HEK293 (cell line): ENCODE results near the gene PDGFC.

ENCODE experiments used
- GLI4 ChIP-seq: fragments of 450-650 bp; formaldehyde crosslinking; IDR thresholded peaks from 2 replicates; pipeline ENCODE4 v1.5.1; 2016; ENCODE audit warnings: missing biosample characterization, missing genetic modification characterization
- RBAK ChIP-seq: fragments of 450-650 bp; formaldehyde crosslinking; IDR thresholded peaks from 2 replicates; pipeline ENCODE4 v1.5.1; 2016; ENCODE audit warnings: missing biosample characterization, missing genetic modification characterization
- SALL2 ChIP-seq: fragments of 450-650 bp; formaldehyde crosslinking; IDR thresholded peaks from 2 replicates; pipeline ENCODE4 v1.5.0; 2017; ENCODE audit warnings: missing biosample characterization, mild to moderate bottlenecking, missing genetic modification characterization, borderline replicate concordance
- SETDB1 ChIP-seq: IDR thresholded peaks from one replicate; pipeline ENCODE4 v1.6.1; 2017; ENCODE audit warnings: mild to moderate bottlenecking, low read length, moderate library complexity, mixed read lengths; ENCODE audit not compliant: insufficient read length
- SP2 ChIP-seq: fragments of 450-650 bp; formaldehyde crosslinking; IDR thresholded peaks from 2 replicates; pipeline ENCODE4 v1.5.1; 2016; ENCODE audit warnings: missing biosample characterization, missing genetic modification characterization
- TCF7L2 ChIP-seq: IDR thresholded peaks from 2 replicates; pipeline ENCODE4 v1.6.1; 2011; ENCODE audit warnings: low read depth, mild to moderate bottlenecking, inconsistent platforms, low read length, moderate library complexity, borderline replicate concordance
- WT1 ChIP-seq: fragments of 450-650 bp; formaldehyde crosslinking; IDR thresholded peaks from 2 replicates; pipeline ENCODE4 v1.5.1; 2016; ENCODE audit warnings: missing biosample characterization, missing genetic modification characterization
- ZBTB20 ChIP-seq: fragments of 450-650 bp; formaldehyde crosslinking; IDR thresholded peaks from 2 replicates; pipeline ENCODE4 v1.5.1; 2016; ENCODE audit warnings: missing biosample characterization, missing genetic modification characterization
- ZEB2 ChIP-seq: fragments of 450-650 bp; formaldehyde crosslinking; IDR thresholded peaks from 2 replicates; pipeline ENCODE4 v1.5.1; 2016; ENCODE audit warnings: missing biosample characterization, missing genetic modification characterization
- ZNF366 ChIP-seq: fragments of 450-650 bp; formaldehyde crosslinking; conservative IDR thresholded peaks from 2 replicates; pipeline ENCODE4 v1.5.1; 2016; ENCODE audit warnings: missing biosample characterization, missing genetic modification characterization
- ZNF426 ChIP-seq: fragments of 450-650 bp; formaldehyde crosslinking; IDR thresholded peaks from 2 replicates; pipeline ENCODE4 v1.5.1; 2017; ENCODE audit warnings: missing biosample characterization, missing genetic modification characterization, mild to moderate bottlenecking, inconsistent platforms, moderate library complexity
- ZNF555 ChIP-seq: fragments of 450-650 bp; formaldehyde crosslinking; conservative IDR thresholded peaks from 2 replicates; pipeline ENCODE4 v1.5.1; 2017; ENCODE audit warnings: missing biosample characterization, mild to moderate bottlenecking, missing genetic modification characterization, inconsistent platforms
- ZNF571 ChIP-seq: fragments of 450-650 bp; formaldehyde crosslinking; IDR thresholded peaks from 2 replicates; pipeline ENCODE4 v1.5.0; 2017; ENCODE audit warnings: missing biosample characterization, missing genetic modification characterization
- ZNF596 ChIP-seq: fragments of 450-650 bp; IDR thresholded peaks from 2 replicates; pipeline ENCODE4 v1.5.0; 2018; ENCODE audit warnings: missing biosample characterization, mild to moderate bottlenecking, missing genetic modification characterization, moderate library complexity
- ZNF660 ChIP-seq: fragments of 450-650 bp; IDR thresholded peaks from 2 replicates; pipeline ENCODE4 v1.5.1; 2018; ENCODE audit warnings: missing biosample characterization, mild to moderate bottlenecking, missing genetic modification characterization
- ZNF664 ChIP-seq: fragments of 450-650 bp; formaldehyde crosslinking; IDR thresholded peaks from 2 replicates; pipeline ENCODE4 v1.5.1; 2016; ENCODE audit warnings: missing biosample characterization, missing genetic modification characterization
- TF ChIP-seq, protein P1 (sequence below): fragments of 450-650 bp; formaldehyde crosslinking; IDR thresholded peaks from 2 replicates; pipeline ENCODE4 v1.5.1; 2017; ENCODE audit warnings: missing biosample characterization, missing genetic modification characterization
- TF ChIP-seq, protein P2 (sequence below): fragments of 450-650 bp; formaldehyde crosslinking; IDR thresholded peaks from 2 replicates; pipeline ENCODE4 v1.5.1; 2016; ENCODE audit warnings: missing biosample characterization, missing genetic modification characterization
- TF ChIP-seq, protein P3 (sequence below): fragments of 450-650 bp; formaldehyde crosslinking; optimal IDR thresholded peaks from 2 replicates; pipeline ENCODE3; 2016; ENCODE audit warnings: missing biosample characterization, mild to moderate bottlenecking, missing genetic modification characterization
- TF ChIP-seq, protein P4 (sequence below): fragments of 450-650 bp; formaldehyde crosslinking; IDR thresholded peaks from 2 replicates; pipeline ENCODE4 v1.5.1; 2017; ENCODE audit warnings: missing biosample characterization, missing genetic modification characterization
- TF ChIP-seq, protein P5 (sequence below): fragments of 450-650 bp; formaldehyde crosslinking; IDR thresholded peaks from 2 replicates; pipeline ENCODE4 v1.5.1; 2016; ENCODE audit warnings: missing biosample characterization, missing genetic modification characterization
- TF ChIP-seq, protein P6 (sequence below): fragments of 450-650 bp; formaldehyde crosslinking; IDR thresholded peaks from 2 replicates; pipeline ENCODE4 v1.5.1; 2016; ENCODE audit warnings: missing biosample characterization, missing genetic modification characterization
- TF ChIP-seq, protein P7 (sequence below): fragments of 450-650 bp; formaldehyde crosslinking; IDR thresholded peaks from 2 replicates; pipeline ENCODE4 v1.5.1; 2016; ENCODE audit warnings: missing biosample characterization, missing genetic modification characterization

Gene PDGFC

DNA sequence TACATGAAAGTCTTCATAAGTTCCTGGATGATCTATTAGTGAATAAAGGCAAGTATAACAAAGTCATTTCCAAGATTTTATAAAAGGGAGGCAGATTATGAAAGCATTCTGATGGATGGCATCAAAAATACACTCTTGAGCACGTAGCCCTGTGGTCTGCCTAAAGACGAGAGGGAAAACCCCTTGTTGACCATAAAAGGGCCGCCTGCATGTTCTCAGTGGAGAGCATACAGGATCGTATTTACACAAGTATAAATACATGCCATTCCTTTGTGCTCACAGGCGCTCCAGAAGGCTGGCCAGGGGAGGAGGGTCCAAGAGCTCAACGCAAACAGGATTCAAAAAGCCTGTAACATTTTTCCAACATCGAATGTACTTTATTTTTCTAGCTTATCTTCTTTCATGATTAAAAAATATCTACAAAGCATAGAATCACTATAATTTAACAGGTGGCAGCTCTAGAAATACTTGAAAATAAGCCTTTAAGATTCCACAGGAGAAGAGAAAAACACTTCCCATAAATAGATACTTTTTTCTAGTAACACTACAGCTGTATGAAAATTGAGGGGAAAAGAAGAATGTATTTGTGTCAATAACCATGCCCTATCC is 29.6 kb downstream of the PDGFC start (continued):
- TF ChIP-seq RBAK (tag by site-specific recombination) (no peak), ZNF555 (no peak), ZNF596 (tag by site-specific recombination) (no peak), ZNF366 (tag by site-specific recombination) (peak; percentile 61; the same call in 1 of the 2 replicates), SP2 (tag by site-specific recombination) (no peak), ZBTB20 (0 out of 2 replicates have a peak, but pooled peaks have one; percentile 34), ZNF426 (no peak), ZEB2 (tag by site-specific recombination) (peak; percentile 56; the same call in 1 of the 2 replicates), TCF7L2 (peak; percentile 84), SETDB1 (no peak), SALL2 (tag by site-specific recombination) (no peak), GLI4 (tag by site-specific recombination) (no peak), ZNF664 (tag by site-specific recombination) (no peak), ZNF571 (tag by site-specific recombination) (no peak), WT1 (tag by site-specific recombination) (peak; percentile 86), ZNF660 (tag by site-specific recombination) (0 out of 2 replicates have a peak, but pooled peaks have one; percentile 30)
- TF ChIP-seq, protein P1, sequence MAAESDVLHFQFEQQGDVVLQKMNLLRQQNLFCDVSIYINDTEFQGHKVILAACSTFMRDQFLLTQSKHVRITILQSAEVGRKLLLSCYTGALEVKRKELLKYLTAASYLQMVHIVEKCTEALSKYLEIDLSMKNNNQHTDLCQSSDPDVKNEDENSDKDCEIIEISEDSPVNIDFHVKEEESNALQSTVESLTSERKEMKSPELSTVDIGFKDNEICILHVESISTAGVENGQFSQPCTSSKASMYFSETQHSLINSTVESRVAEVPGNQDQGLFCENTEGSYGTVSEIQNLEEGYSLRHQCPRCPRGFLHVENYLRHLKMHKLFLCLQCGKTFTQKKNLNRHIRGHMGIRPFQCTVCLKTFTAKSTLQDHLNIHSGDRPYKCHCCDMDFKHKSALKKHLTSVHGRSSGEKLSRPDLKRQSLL (tag by site-specific recombination): 0 out of 2 replicates have a peak, but pooled peaks have one; percentile 17
- TF ChIP-seq, protein P2, sequence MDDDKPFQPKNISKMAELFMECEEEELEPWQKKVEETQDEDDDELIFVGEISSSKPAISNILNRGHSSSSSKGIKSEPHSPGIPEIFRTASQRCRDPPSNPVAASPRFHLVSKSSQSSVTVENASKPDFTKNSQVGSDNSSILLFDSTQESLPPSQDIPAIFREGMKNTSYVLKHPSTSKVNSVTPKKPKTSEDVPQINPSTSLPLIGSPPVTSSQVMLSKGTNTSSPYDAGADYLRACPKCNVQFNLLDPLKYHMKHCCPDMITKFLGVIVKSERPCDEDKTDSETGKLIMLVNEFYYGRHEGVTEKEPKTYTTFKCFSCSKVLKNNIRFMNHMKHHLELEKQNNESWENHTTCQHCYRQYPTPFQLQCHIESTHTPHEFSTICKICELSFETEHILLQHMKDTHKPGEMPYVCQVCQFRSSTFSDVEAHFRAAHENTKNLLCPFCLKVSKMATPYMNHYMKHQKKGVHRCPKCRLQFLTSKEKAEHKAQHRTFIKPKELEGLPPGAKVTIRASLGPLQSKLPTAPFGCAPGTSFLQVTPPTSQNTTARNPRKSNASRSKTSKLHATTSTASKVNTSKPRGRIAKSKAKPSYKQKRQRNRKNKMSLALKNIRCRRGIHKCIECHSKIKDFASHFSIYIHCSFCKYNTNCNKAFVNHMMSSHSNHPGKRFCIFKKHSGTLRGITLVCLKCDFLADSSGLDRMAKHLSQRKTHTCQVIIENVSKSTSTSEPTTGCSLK (tag by site-specific recombination): no peak
- TF ChIP-seq, protein P3, sequence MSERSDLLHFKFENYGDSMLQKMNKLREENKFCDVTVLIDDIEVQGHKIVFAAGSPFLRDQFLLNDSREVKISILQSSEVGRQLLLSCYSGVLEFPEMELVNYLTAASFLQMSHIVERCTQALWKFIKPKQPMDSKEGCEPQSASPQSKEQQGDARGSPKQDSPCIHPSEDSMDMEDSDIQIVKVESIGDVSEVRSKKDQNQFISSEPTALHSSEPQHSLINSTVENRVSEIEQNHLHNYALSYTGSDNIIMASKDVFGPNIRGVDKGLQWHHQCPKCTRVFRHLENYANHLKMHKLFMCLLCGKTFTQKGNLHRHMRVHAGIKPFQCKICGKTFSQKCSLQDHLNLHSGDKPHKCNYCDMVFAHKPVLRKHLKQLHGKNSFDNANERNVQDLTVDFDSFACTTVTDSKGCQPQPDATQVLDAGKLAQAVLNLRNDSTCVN (tag by site-specific recombination): no peak
- TF ChIP-seq, protein P4, sequence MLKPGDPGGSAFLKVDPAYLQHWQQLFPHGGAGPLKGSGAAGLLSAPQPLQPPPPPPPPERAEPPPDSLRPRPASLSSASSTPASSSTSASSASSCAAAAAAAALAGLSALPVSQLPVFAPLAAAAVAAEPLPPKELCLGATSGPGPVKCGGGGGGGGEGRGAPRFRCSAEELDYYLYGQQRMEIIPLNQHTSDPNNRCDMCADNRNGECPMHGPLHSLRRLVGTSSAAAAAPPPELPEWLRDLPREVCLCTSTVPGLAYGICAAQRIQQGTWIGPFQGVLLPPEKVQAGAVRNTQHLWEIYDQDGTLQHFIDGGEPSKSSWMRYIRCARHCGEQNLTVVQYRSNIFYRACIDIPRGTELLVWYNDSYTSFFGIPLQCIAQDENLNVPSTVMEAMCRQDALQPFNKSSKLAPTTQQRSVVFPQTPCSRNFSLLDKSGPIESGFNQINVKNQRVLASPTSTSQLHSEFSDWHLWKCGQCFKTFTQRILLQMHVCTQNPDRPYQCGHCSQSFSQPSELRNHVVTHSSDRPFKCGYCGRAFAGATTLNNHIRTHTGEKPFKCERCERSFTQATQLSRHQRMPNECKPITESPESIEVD (tag by site-specific recombination): peak; percentile 73
- TF ChIP-seq, protein P5, sequence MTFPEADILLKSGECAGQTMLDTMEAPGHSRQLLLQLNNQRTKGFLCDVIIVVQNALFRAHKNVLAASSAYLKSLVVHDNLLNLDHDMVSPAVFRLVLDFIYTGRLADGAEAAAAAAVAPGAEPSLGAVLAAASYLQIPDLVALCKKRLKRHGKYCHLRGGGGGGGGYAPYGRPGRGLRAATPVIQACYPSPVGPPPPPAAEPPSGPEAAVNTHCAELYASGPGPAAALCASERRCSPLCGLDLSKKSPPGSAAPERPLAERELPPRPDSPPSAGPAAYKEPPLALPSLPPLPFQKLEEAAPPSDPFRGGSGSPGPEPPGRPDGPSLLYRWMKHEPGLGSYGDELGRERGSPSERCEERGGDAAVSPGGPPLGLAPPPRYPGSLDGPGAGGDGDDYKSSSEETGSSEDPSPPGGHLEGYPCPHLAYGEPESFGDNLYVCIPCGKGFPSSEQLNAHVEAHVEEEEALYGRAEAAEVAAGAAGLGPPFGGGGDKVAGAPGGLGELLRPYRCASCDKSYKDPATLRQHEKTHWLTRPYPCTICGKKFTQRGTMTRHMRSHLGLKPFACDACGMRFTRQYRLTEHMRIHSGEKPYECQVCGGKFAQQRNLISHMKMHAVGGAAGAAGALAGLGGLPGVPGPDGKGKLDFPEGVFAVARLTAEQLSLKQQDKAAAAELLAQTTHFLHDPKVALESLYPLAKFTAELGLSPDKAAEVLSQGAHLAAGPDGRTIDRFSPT (tag by site-specific recombination): 0 out of 2 replicates have a peak, but pooled peaks have one; percentile 43
- TF ChIP-seq, protein P6, sequence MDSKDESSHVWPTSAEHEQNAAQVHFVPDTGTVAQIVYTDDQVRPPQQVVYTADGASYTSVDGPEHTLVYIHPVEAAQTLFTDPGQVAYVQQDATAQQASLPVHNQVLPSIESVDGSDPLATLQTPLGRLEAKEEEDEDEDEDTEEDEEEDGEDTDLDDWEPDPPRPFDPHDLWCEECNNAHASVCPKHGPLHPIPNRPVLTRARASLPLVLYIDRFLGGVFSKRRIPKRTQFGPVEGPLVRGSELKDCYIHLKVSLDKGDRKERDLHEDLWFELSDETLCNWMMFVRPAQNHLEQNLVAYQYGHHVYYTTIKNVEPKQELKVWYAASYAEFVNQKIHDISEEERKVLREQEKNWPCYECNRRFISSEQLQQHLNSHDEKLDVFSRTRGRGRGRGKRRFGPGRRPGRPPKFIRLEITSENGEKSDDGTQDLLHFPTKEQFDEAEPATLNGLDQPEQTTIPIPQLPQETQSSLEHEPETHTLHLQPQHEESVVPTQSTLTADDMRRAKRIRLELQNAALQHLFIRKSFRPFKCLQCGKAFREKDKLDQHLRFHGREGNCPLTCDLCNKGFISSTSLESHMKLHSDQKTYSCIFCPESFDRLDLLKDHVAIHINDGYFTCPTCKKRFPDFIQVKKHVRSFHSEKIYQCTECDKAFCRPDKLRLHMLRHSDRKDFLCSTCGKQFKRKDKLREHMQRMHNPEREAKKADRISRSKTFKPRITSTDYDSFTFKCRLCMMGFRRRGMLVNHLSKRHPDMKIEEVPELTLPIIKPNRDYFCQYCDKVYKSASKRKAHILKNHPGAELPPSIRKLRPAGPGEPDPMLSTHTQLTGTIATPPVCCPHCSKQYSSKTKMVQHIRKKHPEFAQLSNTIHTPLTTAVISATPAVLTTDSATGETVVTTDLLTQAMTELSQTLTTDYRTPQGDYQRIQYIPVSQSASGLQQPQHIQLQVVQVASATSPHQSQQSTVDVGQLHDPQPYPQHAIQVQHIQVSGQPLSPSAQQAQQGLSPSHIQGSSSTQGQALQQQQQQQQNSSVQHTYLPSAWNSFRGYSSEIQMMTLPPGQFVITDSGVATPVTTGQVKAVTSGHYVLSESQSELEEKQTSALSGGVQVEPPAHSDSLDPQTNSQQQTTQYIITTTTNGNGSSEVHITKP (tag by site-specific recombination): no peak
- TF ChIP-seq, protein P7, sequence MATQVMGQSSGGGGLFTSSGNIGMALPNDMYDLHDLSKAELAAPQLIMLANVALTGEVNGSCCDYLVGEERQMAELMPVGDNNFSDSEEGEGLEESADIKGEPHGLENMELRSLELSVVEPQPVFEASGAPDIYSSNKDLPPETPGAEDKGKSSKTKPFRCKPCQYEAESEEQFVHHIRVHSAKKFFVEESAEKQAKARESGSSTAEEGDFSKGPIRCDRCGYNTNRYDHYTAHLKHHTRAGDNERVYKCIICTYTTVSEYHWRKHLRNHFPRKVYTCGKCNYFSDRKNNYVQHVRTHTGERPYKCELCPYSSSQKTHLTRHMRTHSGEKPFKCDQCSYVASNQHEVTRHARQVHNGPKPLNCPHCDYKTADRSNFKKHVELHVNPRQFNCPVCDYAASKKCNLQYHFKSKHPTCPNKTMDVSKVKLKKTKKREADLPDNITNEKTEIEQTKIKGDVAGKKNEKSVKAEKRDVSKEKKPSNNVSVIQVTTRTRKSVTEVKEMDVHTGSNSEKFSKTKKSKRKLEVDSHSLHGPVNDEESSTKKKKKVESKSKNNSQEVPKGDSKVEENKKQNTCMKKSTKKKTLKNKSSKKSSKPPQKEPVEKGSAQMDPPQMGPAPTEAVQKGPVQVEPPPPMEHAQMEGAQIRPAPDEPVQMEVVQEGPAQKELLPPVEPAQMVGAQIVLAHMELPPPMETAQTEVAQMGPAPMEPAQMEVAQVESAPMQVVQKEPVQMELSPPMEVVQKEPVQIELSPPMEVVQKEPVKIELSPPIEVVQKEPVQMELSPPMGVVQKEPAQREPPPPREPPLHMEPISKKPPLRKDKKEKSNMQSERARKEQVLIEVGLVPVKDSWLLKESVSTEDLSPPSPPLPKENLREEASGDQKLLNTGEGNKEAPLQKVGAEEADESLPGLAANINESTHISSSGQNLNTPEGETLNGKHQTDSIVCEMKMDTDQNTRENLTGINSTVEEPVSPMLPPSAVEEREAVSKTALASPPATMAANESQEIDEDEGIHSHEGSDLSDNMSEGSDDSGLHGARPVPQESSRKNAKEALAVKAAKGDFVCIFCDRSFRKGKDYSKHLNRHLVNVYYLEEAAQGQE: no peak
